ENCODE measurements around the gene IGFBPL1.

IGFBPL1 gene

DNA sequence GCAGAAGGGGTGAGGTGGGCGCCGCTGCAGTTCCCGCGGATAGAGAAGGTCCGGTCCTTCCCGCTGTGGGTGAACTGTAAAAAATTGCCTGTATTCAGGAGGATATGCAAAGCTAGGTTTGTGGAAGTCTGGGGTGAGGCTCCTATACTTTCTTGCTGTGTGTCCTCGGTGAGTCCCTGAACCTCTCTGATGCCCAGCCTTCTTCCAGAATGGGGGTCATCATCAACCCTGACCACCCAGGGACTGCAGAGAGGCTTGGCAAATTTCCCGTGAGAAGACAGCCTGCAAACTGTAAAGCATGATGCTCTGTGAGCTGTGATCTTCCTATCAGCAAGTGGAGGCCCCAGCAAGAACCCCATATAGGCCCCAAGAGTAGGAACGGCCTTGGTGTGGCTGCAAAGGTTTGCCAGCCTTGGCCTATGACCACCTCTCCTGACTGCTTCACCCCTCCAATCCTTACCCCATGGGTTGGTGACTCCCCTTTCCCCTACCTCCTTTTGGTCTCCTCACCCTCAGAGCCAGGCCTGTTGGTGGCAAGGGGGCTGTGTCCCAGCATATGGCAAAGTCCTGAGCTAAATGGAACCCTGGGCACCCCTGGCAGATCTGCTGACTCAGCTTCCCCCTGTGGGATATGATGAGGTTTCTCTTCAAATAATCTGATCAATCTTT, 31.0 kb downstream of the IGFBPL1 start:
- TF ChIP-seq CEBPB (IDR thresholded peaks at IDR 0.05) (no peak), ZBTB7A (IDR thresholded peaks at IDR 0.05; ENCODE audit: low read depth) (no peak; the same call in 1 of the 2 replicates), CREB1 (IDR thresholded peaks at IDR 0.05; ENCODE audit: low read depth) (no peak), RAD21 (IDR thresholded peaks at IDR 0.05; ENCODE audit: low read depth) (no peak), MAX (IDR thresholded peaks at IDR 0.05) (no peak), TEAD4 (IDR thresholded peaks at IDR 0.05) (no peak), NFIC (IDR thresholded peaks at IDR 0.05) (no peak), EP300 (IDR thresholded peaks at IDR 0.05; ENCODE audit: borderline replicate concordance) (no peak), TAF1 (IDR thresholded peaks at IDR 0.05; ENCODE audit: low read depth) (no peak), TCF12 (IDR thresholded peaks at IDR 0.05; ENCODE audit: low read depth) (no peak), EGR1 (IDR thresholded peaks at IDR 0.05) (no peak), YY1 (IDR thresholded peaks at IDR 0.05; ENCODE audit: low read depth) (no peak)
- TF ChIP-seq, protein P1, sequence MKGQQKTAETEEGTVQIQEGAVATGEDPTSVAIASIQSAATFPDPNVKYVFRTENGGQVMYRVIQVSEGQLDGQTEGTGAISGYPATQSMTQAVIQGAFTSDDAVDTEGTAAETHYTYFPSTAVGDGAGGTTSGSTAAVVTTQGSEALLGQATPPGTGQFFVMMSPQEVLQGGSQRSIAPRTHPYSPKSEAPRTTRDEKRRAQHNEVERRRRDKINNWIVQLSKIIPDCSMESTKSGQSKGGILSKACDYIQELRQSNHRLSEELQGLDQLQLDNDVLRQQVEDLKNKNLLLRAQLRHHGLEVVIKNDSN (IDR thresholded peaks at IDR 0.05) = no peak
- TF ChIP-seq, protein P2, sequence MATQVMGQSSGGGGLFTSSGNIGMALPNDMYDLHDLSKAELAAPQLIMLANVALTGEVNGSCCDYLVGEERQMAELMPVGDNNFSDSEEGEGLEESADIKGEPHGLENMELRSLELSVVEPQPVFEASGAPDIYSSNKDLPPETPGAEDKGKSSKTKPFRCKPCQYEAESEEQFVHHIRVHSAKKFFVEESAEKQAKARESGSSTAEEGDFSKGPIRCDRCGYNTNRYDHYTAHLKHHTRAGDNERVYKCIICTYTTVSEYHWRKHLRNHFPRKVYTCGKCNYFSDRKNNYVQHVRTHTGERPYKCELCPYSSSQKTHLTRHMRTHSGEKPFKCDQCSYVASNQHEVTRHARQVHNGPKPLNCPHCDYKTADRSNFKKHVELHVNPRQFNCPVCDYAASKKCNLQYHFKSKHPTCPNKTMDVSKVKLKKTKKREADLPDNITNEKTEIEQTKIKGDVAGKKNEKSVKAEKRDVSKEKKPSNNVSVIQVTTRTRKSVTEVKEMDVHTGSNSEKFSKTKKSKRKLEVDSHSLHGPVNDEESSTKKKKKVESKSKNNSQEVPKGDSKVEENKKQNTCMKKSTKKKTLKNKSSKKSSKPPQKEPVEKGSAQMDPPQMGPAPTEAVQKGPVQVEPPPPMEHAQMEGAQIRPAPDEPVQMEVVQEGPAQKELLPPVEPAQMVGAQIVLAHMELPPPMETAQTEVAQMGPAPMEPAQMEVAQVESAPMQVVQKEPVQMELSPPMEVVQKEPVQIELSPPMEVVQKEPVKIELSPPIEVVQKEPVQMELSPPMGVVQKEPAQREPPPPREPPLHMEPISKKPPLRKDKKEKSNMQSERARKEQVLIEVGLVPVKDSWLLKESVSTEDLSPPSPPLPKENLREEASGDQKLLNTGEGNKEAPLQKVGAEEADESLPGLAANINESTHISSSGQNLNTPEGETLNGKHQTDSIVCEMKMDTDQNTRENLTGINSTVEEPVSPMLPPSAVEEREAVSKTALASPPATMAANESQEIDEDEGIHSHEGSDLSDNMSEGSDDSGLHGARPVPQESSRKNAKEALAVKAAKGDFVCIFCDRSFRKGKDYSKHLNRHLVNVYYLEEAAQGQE (IDR thresholded peaks at IDR 0.05; ENCODE audit: low read depth) = no peak

- TF ChIP-seq NFIC (IDR thresholded peaks at IDR 0.05) (no peak), EGR1 (IDR thresholded peaks at IDR 0.05) (peak; percentile 33; the same call in 1 of the 2 replicates), YY1 (IDR thresholded peaks at IDR 0.05; ENCODE audit: low read depth) (peak; percentile 57), MAX (IDR thresholded peaks at IDR 0.05) (peak; percentile 88), TAF1 (IDR thresholded peaks at IDR 0.05; ENCODE audit: low read depth) (no peak; the same call in 1 of the 2 replicates), ZBTB7A (IDR thresholded peaks at IDR 0.05; ENCODE audit: low read depth) (peak; percentile 75)
- TF ChIP-seq, protein P1 (IDR thresholded peaks at IDR 0.05) = peak; percentile 50
These were observed 31.8 kb downstream of the IGFBPL1 start, which contains the start of gene ALDH1B1 for GRCh38 chr9:38392235-38393127. Gene ALDH1B1 (plus strand): TSS chr9:38392702. CDS start chr9:38395749, 3,047 bp downstream.

- no peak for TF ChIP-seq FOXM1 (IDR thresholded peaks at IDR 0.05; ENCODE audit: borderline replicate concordance, low read depth)
These were observed 32.8 kb downstream of the IGFBPL1 start for GRCh38 chr9:38391278-38392118.

- TF ChIP-seq NFIC (IDR thresholded peaks at IDR 0.05) (no peak), TAF1 (IDR thresholded peaks at IDR 0.05; ENCODE audit: low read depth) (no peak), TCF12 (IDR thresholded peaks at IDR 0.05; ENCODE audit: low read depth) (no peak), MAX (IDR thresholded peaks at IDR 0.05) (no peak), EGR1 (IDR thresholded peaks at IDR 0.05) (no peak), FOXM1 (IDR thresholded peaks at IDR 0.05; ENCODE audit: borderline replicate concordance, low read depth) (no peak), EP300 (IDR thresholded peaks at IDR 0.05; ENCODE audit: borderline replicate concordance) (no peak), TEAD4 (IDR thresholded peaks at IDR 0.05) (no peak), ZBTB7A (IDR thresholded peaks at IDR 0.05; ENCODE audit: low read depth) (no peak)
- TF ChIP-seq, protein P1 (IDR thresholded peaks at IDR 0.05) = no peak
These were observed 33.4 kb downstream of the IGFBPL1 start for GRCh38 chr9:38390851-38391250.

DNA sequence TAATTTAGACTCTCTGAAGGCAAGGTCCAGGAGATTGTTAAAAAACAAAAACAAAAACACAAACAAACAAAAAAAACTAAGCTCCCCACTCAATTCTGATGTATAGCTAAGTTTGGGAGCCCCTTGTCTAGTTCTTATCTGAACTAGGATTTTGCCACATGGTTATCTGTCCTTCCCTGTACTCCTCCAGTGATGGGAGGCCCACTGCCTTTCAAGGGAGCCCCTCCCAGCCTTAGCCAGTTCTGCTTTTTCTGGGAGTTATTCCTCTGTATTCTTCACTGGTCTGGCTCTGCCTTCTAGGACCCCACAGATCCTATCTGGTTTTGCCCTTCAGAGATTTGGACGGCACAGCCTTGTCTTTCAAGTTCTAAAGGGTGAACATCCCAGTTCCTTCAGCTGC, 33.8 kb downstream of the IGFBPL1 start:
- TF ChIP-seq, protein P2 (IDR thresholded peaks at IDR 0.05; ENCODE audit: low read depth) = no peak
- TF ChIP-seq YY1 (IDR thresholded peaks at IDR 0.05; ENCODE audit: low read depth) (no peak), ZBTB7A (IDR thresholded peaks at IDR 0.05; ENCODE audit: low read depth) (no peak), TEAD4 (IDR thresholded peaks at IDR 0.05) (no peak), EP300 (IDR thresholded peaks at IDR 0.05; ENCODE audit: borderline replicate concordance) (no peak), TCF12 (IDR thresholded peaks at IDR 0.05; ENCODE audit: low read depth) (no peak), EGR1 (IDR thresholded peaks at IDR 0.05) (no peak), CREB1 (IDR thresholded peaks at IDR 0.05; ENCODE audit: low read depth) (no peak), MAX (IDR thresholded peaks at IDR 0.05) (no peak), FOXM1 (IDR thresholded peaks at IDR 0.05; ENCODE audit: borderline replicate concordance, low read depth) (no peak), NFIC (IDR thresholded peaks at IDR 0.05) (no peak), CEBPB (IDR thresholded peaks at IDR 0.05) (no peak), TAF1 (IDR thresholded peaks at IDR 0.05; ENCODE audit: low read depth) (no peak), RAD21 (IDR thresholded peaks at IDR 0.05; ENCODE audit: low read depth) (no peak)
- TF ChIP-seq, protein P1 (IDR thresholded peaks at IDR 0.05) = no peak
